Stimulated activated CD4-positive, alpha-beta T cell treated with anti-CD3 and anti-CD28 coated beads, Interleukin-15, amount 100 ng/mL, for 1 hour (primary cell): ENCODE data around the gene RNF207.
A peak's percentile ranks its signal among the peaks of the same experiment; 100 is the strongest.
"Not testable (repeated sequence)": the region's sequence is repeated elsewhere in the genome, so short reads cannot be mapped to it uniquely, and the experiment has no call there.

Source experiments
- DNase-seq, 2 donors: peaks; one replicate each; pipeline ENCODE4 v3.0.0-alpha.2; 2020; ENCODE audit warnings: low read depth in 1 of 2, low spot score in 1 of 2

Gene RNF207

DNA sequence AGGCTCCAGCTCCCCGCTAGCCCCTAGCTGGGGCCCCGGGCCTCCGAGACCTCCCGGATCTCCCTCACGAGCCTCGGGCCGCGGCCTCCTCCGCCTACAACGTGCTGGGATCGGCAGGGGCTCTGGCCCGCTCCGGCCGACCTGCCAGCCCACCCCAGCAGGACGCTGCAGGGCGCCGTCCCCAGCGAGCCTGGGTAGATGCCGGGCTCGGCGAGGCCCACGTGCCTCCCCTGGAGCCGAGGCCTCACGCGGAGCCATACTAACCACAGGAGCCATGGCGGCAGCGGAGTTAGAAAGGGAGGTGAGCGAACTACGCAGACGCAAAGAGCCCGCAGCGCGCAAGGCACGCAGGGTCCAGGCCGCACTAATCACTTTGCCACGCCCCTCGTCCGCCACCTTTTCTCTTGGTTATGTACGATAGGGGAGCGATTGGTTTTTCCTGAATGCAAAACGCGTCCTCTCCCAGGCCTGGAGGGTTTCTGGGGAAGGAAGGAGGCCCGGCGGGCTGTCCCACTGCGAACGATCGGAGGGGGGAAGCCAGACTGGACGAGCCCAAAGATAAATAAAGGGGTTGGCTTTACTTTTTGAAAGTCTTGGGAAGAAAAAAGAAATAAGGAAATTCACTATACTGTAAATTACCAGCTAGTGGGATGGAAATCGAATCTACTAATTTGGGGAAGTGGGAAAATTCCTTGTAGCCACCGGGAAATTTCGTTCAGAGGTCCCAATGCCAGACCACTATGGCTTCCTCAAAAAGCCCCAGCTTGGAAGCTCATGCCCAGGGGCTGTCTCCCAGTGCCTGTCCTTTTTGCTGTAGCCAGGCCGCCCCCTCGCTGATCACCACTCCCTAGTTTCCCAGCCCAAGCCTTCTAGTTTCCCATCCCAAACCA lies 6.4 kb upstream of the RNF207 start, which contains the start of gene RPL22:
RPL22 (minus strand) TSS at position 298 of the 890 bp plus-strand sequence; CDS start at position 276, 22 bp downstream.
- peak; percentile 89 to 92 for DNase-seq

DNA sequence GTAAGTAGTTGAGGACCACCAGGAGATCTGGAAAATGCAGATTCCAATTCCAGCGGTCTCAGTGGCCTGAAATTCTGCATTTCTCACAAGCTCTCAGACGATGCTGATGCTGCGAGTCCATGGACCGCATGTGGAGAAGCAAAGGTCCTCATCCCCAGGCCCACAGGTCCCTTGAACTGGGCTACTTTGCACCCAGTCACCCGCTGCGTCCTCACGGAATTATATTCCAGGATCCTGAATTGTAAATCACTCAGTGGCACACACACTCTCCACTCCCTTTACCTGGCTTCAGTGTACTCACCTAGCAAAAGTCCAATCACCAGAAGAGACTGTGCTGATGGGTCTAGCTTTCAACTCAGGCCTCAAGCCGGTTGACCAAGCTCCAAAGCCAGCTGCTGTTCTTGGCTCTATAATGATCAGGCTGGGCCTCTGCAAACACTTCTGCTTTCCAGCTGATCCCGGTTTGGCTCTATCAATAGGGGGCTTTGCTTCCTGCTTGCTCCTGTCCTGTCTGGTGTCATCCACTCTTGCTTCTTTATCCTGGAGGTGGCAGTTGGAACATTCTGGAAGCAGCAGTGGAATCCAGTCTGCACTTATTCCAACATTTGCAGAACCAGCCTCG lies 5.6 kb upstream of the RNF207 start:
- DNase-seq: no peak

DNA sequence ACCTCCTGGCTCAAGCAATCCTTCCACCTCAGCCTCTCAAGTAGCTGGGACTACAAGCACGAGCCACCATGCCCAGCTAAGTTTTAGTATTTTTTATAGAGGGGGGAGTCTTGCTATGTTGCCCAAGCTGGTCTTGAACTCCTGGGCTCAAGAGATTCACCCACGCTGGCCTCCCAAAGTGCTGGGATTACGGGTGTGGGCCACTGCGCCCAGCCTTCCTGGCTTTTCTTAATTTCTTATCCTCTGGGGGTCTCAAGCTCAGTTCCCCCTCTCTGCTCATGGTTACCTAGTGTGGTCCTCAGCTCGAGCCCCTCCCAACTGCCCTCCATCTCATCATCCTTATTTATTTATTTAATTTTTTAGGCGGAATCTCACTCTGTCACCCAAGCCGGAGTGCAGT lies 3.7 kb upstream of the RNF207 start:
- DNase-seq: no peak

DNA sequence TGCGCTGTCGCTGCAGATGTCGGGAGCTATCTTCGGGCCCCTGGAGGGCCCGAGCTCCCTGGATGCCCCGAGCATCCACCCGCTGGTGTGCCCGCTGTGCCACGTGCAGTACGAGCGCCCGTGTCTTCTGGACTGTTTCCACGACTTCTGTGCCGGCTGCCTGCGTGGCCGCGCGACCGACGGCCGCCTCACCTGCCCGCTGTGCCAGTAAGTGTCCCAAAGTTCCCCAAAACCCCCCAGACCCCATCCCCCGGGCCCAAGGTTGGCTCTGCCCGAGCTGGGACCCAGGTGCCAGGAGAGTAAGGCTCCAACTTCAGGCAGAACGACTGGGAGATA lies 569 bp downstream of the RNF207 start:
- DNase-seq: no peak

DNA sequence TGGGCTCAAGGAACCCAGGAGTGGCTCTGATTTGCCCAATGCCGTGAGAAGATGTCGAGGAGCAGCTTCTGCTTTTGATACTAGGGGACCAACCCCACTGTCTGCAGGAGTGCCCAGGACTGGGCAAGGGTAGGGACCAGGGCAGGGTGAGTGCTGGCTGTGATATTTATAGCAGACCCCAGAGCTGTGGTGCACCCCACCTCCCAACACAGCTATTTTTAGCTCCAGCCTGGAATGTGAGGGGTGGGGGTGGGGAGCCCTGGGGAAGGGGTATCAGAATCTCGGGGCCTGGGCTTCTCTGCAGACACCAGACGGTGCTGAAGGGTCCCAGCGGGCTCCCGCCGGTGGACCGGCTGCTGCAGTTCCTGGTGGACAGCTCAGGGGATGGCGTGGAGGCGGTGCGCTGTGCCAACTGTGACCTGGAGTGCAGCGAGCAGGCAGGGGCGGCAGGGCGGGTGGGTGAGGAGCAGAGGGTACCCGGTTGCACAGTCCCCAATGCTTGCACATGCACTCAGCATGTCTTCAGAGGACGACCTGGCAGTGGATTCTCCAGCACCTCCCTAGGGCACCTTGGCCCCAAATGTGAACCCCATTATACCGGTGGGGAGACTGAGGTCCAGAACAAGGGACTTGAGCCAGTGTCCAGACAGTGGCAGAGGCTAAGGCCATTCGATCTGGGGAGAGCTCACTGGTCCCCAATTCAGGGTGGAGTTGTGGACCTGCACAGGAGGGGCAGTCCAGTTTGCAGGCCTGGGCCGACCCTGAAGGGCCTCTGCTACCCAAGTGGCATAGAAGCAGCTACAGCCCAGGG lies 1.4 kb downstream of the RNF207 start:
- DNase-seq: no peak

DNA sequence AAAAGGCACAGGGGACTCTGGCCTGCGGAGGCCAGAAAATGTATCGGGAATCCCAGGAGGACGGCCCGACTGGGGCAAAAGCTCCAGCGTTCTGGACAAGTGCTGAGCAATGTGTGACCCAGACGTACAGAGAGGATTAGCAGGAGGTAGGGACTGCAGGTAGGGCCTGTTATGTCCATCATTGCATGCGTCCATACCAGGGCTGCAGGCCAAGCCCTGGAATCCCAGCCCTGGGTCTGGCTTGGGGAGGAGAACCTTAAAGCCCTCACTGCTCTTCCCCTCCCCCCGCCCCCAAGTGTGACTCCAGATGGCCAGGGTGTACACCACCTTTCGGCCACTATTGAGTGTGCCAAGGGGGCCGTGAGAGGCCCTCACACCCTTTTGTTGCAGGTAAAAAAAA lies 2.0 kb downstream of the RNF207 start:
- DNase-seq: no peak

DNA sequence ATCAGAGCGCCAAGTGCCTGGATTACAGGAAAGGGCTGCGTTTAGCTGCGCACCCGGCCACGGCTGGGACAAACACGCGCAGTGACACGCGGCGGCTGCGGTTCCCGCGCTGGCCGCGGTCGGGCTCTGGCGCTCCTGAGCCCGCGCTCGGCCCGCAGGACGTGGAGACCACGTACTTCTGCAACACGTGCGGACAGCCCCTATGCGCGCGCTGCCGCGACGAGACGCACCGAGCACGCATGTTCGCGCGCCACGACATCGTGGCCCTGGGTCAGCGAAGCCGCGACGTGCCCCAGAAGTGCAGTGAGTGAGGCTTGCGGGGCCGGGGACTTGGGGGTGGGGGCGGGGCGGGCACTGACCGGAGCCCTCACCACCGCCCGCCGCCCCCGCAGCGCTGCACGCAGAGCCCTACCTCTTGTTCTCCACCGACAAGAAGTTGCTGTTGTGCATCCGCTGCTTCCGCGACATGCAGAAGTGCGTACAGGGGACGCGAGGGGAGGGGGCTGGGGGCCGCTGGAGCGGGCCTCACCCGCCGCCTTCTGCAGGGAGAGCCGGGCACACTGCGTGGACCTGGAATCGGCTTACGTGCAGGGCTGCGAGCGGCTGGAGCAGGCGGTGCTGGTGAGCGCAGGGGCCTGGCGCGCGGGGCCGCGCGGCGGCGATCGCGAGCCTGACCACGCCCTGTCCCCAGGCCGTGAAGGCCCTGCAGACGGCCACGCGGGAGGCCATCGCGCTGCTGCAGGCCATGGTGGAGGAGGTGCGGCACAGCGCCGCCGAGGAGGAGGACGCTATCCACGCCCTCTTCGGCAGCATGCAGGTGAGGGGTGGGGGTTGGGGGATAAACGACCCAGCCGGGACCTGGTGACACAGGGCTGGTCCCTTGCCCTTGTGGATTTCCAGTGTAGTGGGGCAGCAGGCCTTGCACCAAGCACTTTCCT lies 3.1 kb downstream of the RNF207 start:
- DNase-seq: no peak

DNA sequence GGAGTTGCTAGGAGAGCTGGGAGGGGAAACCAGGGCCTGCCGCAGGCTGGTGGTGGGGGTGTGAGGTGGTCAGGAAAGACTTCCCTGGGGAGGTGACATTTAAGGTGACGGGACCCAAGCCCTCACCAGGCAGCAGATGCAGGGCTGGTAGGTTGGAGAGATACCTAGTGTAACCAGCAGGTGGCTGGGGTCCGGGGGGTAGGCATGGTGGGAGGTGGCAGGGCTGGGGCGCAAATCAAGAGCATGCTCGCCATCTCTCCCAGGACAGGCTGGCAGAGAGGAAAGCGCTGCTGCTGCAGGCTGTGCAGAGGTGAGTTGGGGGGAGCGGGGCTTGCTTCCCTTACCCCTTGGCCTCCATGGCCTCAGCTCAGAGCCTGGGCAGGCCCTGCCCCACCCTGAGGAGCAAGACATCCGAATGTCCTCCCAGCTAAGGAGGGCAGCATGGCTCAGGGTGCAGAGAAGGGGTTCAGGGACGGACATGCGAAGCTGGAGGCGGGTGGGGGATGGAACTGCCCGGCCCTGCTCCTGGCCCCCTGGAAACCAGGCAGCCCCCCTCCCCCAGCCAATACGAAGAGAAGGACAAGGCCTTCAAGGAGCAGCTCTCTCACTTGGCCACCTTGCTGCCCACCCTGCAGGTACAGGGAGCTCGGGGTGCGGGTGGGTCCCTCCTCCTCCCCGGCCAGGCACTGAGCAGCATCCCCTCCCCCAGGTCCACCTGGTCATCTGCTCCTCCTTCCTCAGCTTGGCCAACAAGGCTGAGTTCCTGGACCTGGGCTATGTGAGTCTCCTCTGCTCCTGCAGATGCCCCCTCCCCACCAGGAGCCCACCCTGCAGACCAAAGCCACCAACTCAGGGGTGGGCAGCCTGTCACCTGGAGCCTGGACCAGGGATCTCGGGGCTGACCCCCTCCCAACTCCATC lies 4.0 kb downstream of the RNF207 start:
- no peak for DNase-seq

DNA sequence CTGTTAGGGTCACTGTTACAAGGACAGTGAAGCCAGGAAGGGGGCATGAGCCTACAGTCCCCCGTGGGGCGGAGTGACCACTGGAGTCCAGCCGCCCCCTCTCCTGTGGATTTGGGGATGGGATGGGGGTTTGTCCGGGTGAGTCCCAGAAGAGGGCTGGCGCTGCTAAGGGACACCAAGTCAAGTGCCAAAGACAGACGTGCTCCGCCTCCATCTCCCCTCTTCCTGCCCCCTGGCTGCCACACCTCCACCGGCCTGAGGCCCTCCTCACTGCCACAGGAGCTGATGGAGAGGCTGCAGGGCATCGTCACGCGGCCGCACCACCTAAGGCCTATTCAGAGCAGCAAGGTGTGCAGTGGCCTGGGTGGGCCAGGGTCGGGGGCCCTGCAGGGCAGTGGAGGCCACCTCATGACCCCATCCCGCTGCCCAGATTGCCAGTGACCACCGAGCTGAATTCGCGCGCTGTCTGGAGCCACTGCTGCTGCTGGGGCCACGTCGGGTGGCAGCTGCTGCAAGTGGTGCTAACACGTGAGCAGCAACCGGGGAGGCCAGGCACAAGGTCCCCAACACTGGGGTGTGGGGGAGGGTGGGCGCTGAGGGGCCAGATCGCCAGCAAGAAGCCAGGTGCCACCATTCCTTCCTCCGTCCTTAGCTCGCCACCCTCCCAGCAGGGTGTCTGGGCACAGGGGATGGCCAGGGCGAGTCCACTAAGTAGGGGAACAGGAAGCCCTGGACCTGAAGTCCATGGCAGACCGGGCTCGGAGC lies 4.9 kb downstream of the RNF207 start:
- DNase-seq: no peak

DNA sequence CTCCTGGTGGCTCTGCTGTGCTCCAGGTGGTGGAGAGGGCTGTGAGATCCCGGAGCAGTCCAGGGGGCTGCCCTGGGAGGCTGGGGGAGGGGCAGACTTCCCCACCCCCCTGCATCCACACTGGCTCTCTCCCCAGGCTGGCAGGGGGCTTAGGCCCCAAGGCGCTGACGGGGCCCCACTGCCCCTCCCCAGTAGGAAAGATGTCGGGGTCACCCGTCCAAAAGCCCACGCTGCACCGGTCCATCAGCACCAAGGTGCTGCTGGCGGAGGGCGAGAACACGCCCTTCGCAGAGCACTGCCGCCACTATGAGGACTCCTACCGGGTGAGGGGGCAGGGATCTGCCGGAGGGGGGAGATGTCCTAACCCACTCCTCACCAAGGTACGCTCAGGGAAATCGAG lies 5.8 kb downstream of the RNF207 start:
- no peak for DNase-seq

DNA sequence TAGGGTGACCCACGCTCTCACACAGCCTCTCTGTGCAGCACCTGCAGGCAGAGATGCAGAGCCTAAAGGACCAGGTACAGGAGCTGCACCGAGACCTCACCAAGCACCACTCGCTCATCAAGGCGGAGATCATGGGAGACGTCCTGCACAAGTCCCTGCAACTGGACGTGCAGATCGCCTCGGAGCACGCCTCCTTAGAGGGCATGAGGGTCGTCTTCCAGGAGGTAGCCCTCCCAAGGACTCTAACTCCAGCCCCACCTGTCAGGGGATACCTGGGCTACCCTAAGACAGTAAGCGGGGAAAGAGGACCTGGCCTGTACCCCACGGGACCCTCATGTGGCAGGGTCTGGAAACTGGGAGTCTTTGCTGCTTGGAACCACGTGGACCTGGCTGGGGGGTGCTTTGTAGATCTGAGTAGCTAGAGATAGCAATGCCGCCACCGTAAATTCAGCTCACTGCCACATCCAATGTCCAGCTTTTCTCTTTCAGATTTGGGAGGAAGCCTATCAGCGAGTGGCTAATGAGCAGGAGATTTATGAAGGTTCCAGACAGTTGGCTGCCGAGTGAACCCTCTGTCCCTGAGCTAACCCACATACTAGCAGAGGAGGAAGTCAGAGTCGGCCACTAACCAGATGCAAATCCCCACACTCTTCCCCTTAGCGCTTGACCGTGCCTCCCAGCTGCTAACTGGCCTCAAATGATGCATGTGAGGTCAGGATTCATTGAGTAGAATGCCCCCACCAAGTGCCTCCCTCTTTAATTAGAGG lies 6.5 kb downstream of the RNF207 start:
- no peak for DNase-seq

DNA sequence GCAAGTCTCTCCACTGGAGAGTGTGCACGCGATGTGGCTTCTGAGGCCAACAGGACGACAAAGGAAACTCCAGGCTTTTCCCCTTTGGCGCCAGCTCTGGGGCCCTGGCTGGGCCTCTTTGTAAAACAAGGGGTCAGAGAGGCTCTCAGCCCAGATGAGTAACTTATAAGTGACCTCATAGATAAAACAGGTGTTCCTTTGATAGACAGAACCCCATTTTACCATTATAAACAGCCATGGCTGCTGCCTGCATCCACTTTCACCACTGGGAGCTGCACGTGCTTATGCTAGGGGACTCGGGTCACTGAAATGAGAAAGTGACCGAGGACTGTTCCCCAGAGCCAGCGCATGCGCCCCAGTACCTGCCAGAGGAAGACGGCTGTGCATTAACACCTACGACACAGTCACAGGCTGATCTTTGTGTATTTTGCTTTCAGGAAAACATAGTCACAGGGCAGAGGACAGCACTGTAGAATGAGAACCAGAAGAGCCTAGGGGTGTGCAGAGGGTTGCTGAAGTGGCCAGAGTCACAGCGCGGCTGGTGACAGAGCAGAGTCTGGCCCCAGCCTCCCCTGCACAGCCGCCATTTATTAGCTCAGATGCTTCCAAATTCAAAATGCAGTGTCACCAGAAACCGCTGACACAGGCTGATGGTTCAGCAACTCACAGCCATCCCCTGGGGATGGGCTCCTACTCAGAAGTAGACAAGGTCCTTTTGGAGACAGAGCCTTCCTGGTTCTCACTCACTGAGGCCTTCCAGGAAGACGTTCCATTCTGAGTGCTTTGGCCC lies 12.7 kb downstream of the RNF207 start:
- DNase-seq: no peak

DNA sequence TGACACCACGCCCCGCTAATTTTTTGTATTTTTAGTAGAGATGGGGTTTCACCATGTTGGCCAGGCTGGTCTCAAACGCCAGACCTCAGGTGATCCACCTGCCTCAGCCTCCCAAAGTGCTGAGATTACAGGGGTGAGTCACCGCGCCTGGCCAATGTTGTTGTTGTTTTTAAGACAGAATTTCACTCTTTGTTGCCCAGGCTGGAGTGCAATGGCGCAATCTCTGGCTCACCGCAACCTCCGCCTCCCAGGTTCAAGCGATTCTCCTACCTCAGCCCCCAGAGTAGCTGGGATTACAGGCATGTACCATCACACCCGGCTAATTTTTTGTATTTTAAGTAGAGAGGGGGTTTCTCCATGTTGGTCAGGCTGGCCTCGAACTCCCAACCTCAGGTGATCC lies 13.7 kb downstream of the RNF207 start:
- DNase-seq: not testable (repeated sequence)

DNA sequence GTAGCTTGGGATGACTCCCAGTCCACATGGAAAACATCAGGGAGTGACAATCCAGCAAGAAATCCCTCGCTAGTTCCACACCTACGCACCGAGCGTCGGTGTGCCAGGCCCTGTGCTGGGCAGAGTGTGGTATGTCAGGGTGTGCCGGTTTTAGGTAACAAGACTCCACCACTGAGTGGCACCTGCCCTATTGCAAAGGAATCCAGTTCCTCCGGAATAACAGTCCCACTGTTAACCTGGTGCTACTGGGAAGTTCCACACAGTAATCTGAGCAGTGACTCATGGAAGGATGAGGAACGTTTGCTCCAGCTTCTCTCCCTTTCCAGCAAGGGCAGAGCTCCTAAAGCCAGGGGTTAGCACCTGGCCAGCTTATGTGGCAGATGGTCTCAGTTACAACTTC lies 14.3 kb downstream of the RNF207 start:
- DNase-seq: no peak

DNA sequence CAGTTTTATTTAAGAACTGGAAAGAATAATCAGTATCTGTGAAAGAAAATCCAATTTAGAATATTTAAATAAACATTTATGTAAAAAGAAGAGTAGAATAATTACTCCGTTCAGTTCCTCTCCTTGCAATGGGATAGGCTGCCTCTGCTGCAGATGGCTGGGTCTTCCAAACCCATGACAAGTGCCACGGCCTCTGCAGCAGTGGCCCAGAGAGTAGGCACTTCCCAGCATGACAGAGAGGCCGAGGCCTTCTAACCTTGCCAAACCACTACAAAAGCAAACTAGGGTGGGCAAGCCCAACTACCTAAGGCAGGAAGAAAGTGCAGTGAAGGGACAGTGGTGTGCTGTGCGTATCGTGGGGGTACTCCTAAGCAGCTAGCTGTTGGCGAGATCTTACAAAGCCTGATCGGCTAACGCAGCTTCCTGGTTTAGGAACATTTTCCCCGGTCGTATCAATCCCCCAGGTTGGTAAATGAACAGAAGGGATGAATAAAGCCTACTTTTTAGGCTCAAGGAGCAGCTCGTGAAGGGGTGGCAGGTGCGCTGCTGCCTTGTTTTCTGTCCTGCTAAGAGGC lies 15.4 kb downstream of the RNF207 start:
- no peak for DNase-seq

DNA sequence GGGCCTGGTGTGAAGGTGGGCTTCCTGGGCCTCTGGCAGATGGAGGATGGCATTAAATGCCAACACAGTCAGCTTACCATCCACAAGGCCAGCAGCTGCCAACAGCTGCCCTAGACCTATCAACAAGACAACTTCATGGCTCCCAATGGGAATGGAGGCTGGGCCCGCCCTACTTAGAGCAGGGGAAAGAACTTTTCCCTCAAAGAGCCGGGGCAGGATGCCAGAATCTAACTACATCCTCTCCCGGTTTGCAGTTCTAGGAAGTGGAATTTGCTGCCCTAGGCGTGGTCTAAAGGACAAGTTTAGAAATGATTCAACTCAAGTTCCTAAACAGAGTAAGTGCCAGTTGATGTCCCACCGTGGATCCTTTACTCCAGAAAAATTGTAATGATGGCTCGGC lies 16.7 kb downstream of the RNF207 start:
- no peak for DNase-seq

DNA sequence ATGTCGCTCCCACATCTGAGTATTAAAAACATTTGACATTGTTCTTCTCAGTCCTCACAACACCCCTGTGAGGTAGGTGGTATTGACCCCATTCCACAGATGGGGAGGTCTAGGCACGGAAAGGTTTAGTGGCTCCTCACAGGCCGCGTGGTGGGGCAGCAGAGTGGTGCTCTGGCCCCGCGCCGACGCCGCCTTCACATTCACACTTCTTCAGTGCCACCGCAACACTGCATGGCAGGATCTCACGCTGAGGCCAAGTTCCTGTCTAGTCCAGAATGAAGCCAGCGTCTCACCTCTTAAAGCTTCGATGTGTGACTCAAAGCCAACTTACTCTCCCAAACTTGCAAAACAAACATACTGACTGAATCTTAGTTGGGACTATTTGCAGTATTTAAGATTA lies 17.7 kb downstream of the RNF207 start:
- no peak for DNase-seq
